Heart left ventricle (tissue), 16 donors: Measurements from ENCODE around the gene IQCC. TPM values are rescaled to one million over a fixed set of nuclear protein-coding genes. Genes with fewer than 3 reads are reported as not detected.

Experiments
- ATAC-seq, 4 donors: fragments of 200-7000 bp; cut with Tn5 transposase; one replicate each; pipeline ENCODE4 v1.9.1; 2020 to 2022; ENCODE audit warnings: moderate library complexity in 4 of 4, mild to moderate bottlenecking in 3 of 4, moderate number of reproducible peaks in 1 of 4
- DNase-seq, 5 donors: peaks; one replicate each; pipeline ENCODE4 v3.0.0-alpha.2; 2020
- H3K27ac ChIP-seq, 12 donors: fragments of 200-600 bp; sonication (generic) in 4 of 12; one replicate each; pipeline versions ENCODE4 v1.5.0 to v1.8.0; 2016 to 2022; ENCODE audit warnings: mild to moderate bottlenecking in 2 of 12
- H3K27me3 ChIP-seq, 9 donors: fragments of 200-600 bp; sonication (generic) in 2 of 9; one replicate each; pipeline versions ENCODE4 v1.5.1 to v1.8.0; 2016 to 2022; ENCODE audit warnings: mild to moderate bottlenecking in 3 of 9
- H3K36me3 ChIP-seq, 9 donors: fragments of 200-600 bp; sonication (generic) in 2 of 9; one replicate each; pipeline versions ENCODE4 v1.5.0 to v1.8.0; 2018 to 2022; ENCODE audit warnings: mild to moderate bottlenecking in 2 of 9
- H3K4me1 ChIP-seq, 12 donors: fragments of 200-600 bp; sonication (generic) in 4 of 12; one replicate each; pipeline versions ENCODE4 v1.5.0 to v1.8.0; 2016 to 2022; ENCODE audit warnings: mild to moderate bottlenecking in 3 of 12
- H3K4me3 ChIP-seq, 12 donors: fragments of 200-600 bp; sonication (generic) in 4 of 12; one replicate each; pipeline versions ENCODE4 v1.5.0 to v1.8.0; 2017 to 2022; ENCODE audit warnings: mild to moderate bottlenecking in 9 of 12, moderate library complexity in 4 of 12
- H3K9me3 ChIP-seq, 12 donors: fragments of 200-600 bp; sonication (generic) in 4 of 12; one replicate each; pipeline versions ENCODE4 v1.5.0 to v1.8.0; 2016 to 2022; ENCODE audit warnings: mild to moderate bottlenecking in 1 of 12
- CTCF ChIP-seq, 12 donors: fragments of 200-600 bp; sonication (generic) in 4 of 12; IDR thresholded peaks; one replicate each; pipeline versions ENCODE4 v1.5.0 to v1.8.0; 2018 to 2022; ENCODE audit warnings: antibody characterized with exemption in 12 of 12, mild to moderate bottlenecking in 5 of 12
- POLR2A ChIP-seq, 2 donors: fragments of 450-650 bp; IDR thresholded peaks; one replicate each; pipeline ENCODE4 v1.6.1; 2017; ENCODE audit warnings: antibody characterized with exemption in 2 of 2, mild to moderate bottlenecking in 2 of 2, moderate library complexity in 2 of 2
- WGBS, 4 donors: extraction: QIAGEN DNeasy Blood & Tissue Kit in 2 of 4; methylation state at CpG; one replicate each; pipeline versions ENCODE4 v1.1.5 to v1.1.7; 2013 to 2018; 5-methylcytosine and 5-hydroxymethylcytosine counted together
- intact Hi-C, 10 donors: fragments of 100-400 bp; cut with DNase I; formaldehyde crosslinking; loops; one replicate each; pipeline versions ENCODE4 v1.11.1 to v1.14.2; 2022
- polyA plus RNA-seq, 2 donors: library from polyadenylated mRNA; stranded (reverse); fragments of 200-250 nt; gene quantifications; one replicate each; pipeline ENCODE4 v1.2.3, GENCODE V29; 2013
- total RNA-seq, 9 donors: library from RNA; depleted of rRNA in 2 of 9; stranded (reverse); fragments of >200 nt in 2 of 9; fragmentation: NEBNext Ultra II Directional in 3 of 9; extraction: Animal tissue kit (Norgen Biotek cat#: 25700) in 3 of 9; gene quantifications; one replicate each; pipeline versions ENCODE4 v1.1.0 to v1.2.4, GENCODE V29; 2016 to 2023
- donor health status: ischemic (EF 13 %, LVEDD 7.1; RV severe dilation, severe dysfunction).
- donor health status: healthy with polysubstance abuse.
- donor health status: DM: no; HTN: yes; CAD: no.
- donor health status: DM: no; HTN: no; CAD: no.
- donor health status: ischemic (EF 25% LVEDD 6.9; RV normal size, moderate dysfunction).
- donor health status: ischemic (EF 25% LVEDD 5.7; RV mildly dilated, moderate dysfunction).
- donor health status: healthy.
- donor health status: DM: yes; HTN: yes; CAD: no.
- donor health status: ischemic (EF 35%, LVEDD 5.7; RV mildly dilated, moderate dysfunction).
- donor health status: nonischemic (EF 11% LVEDD 7.7; RV severe dilation, severe dysfunction).
- donor health status: DM: yes; HTN: yes; CAD: no.
- donor health status: PGD.
- donor health status: ischemic (EF 29% LVEDD 5.4; RV normal size, mild dysfunction).
- donor health status: nonischemic (EF 23%, LVEDD 6.1; RV moderate dilation, normal function).

The IQCC gene
- total and polyA plus RNA-seq, 11 donors = 0.56 to 1.9 (median 0.75) TPM

GRCh38 chr1:32247452-32247851 is 42.0 kb downstream of the IQCC start:
- no peaks in the 10 kb centered on the region for H3K9me3 ChIP-seq
- peak in 2 of 5 donors; percentile 44 to 69 for DNase-seq
- WGBS, 4 donors = 49 to 61% (median 50%) methylated on average over 9 to 12 of the region's 12 CpGs
- H3K27ac ChIP-seq = peak overlapping the region; percentile 49 to 95 (median 82)
- H3K27me3 ChIP-seq = no peaks in the 10 kb centered on the region
- H3K36me3 ChIP-seq = no peaks in the 10 kb centered on the region
- no peak for ATAC-seq
- TF ChIP-seq POLR2A (IDR thresholded peaks at IDR 0.05) = no peak
- TF ChIP-seq CTCF (IDR thresholded peaks at IDR 0.05) = no peak
- intact Hi-C loops = loop anchor here in 2 of 10 donors (5.0 to 10.0 kb wide), 2 partner anchors 45 to 67 kb away; partner anchors contain the start of gene HDAC1 (in 1 of the 2)
- peak overlapping the region in 8 of 12 donors; percentile 5 to 39 (median 20) for H3K4me3 ChIP-seq
- H3K4me1 ChIP-seq = peaks cover 2 to 75% (median 63%) of the 10 kb centered on the region in 12 donors

- H3K36me3 ChIP-seq = no peaks in the 10 kb centered on the region
- whole genome bisulfite sequencing, 4 donors = 12 to 20% (median 15%) methylated on average over 7 to 31 of the region's 31 CpGs
- DNase-seq (peak; percentile 80 to 94 (median 88)), ATAC-seq (peak in 3 of 4 donors; percentile 34 to 81 (median 56))
- H3K27me3 ChIP-seq = no peaks in the 10 kb centered on the region
- peak; percentile 71 to 86 (median 78) for TF ChIP-seq CTCF (IDR thresholded peaks at IDR 0.05)
- TF ChIP-seq POLR2A (IDR thresholded peaks at IDR 0.05) = no peak
- intact Hi-C loops = loop anchor here in 3 of 10 donors (2.0 to 10.0 kb wide), 3 partner anchors 43 to 67 kb away; partner anchors contain the start of gene HDAC1 (in 1 of the 3)
- peak overlapping the region; percentile 49 to 95 (median 82) for H3K27ac ChIP-seq
- H3K9me3 ChIP-seq = no peaks in the 10 kb centered on the region
- peaks cover 0 to 74% (median 65%) of the 10 kb centered on the region in 12 donors for H3K4me1 ChIP-seq
- H3K4me3 ChIP-seq = peak overlapping the region in 8 of 12 donors; percentile 20 to 39 (median 30)
Observed at GRCh38 chr1:32247983-32248889, 42.8 kb downstream of the IQCC start.

- Histone ChIP-seq H3K4me3 (peak overlapping the region in 2 of 12 donors; percentile 14 to 58), H3K27me3 (no peaks in the 10 kb centered on the region), H3K9me3 (no peaks in the 10 kb centered on the region), H3K27ac (peak overlapping the region; percentile 49 to 95 (median 86)), H3K4me1 (peaks cover 0 to 73% (median 63%) of the 10 kb centered on the region in 12 donors), H3K36me3 (no peaks in the 10 kb centered on the region)
- DNase-seq = peak; percentile 64 to 84 (median 78)
- ATAC-seq = peak; percentile 34 to 83 (median 69)
- WGBS, 4 donors = 56 to 69% (median 60%) methylated on average over 9 of the region's 9 CpGs
- intact Hi-C loops = loop anchor here in 3 of 10 donors (2.0 to 10.0 kb wide), 3 partner anchors 41 to 65 kb away; partner anchors contain the start of gene HDAC1 (in 1 of the 3)
- TF ChIP-seq CTCF (IDR thresholded peaks at IDR 0.05) = no peak
- no peak for TF ChIP-seq POLR2A (IDR thresholded peaks at IDR 0.05)
Observed at GRCh38 chr1:32249831-32250525, 44.5 kb downstream of the IQCC start.
